ENCODE measurements around the gene STRBP. TPM values are rescaled to one million over a fixed set of nuclear protein-coding genes. Genes with fewer than 3 reads are reported as not detected.
A peak's percentile ranks its signal among the peaks of the same experiment; 100 is the strongest.
"Not testable (repeated sequence)": the region's sequence is repeated elsewhere in the genome, so short reads cannot be mapped to it uniquely, and the experiment has no call there.

Gene STRBP
- 10 to 100 TPM; 20.4 to 22.6 TPM for total RNA-seq

GRCh38 chr9:123268465-123269259 is at the start of gene STRBP:
TSS of gene STRBP (minus strand) at chr9:123268586. CDS start at chr9:123184134, 84,452 bp downstream.
- POLR2A ChIA-PET = interaction anchor here (0.6 to 1.9 kb wide), 3 partner anchors 43 to 70 kb away, joined by 3 to 7 read pairs (median 6); no protein-coding TSS in a partner anchor
- Mint-ChIP-seq H3K9me3 (no peaks in the 10 kb centered on the region), H3K4me1 (peaks cover 19% of the 10 kb centered on the region), H3K4me3 (peak within 1 kb of the TSS; percentile 71), H3K27me3 (peaks cover 4% of the 10 kb centered on the region), H3K36me3 (ENCODE audit: low read depth) (no peaks in the 10 kb centered on the region), H3K27ac (no peak within 1 kb of the TSS)
- CTCF ChIA-PET = interaction anchor here (0.7 to 1.8 kb wide), 5 partner anchors 12 to 81 kb away, joined by 3 to 9 read pairs (median 4); no protein-coding TSS in a partner anchor
- DNase-seq = peak; percentile 92

GRCh38 chr9:123316053-123316718 is 47.8 kb upstream of the STRBP start:
- H3K27me3 Mint-ChIP-seq = no peaks in the 10 kb centered on the region
- POLR2A ChIA-PET = no interaction called here

GRCh38 chr9:123315635-123316034 is 47.2 kb upstream of the STRBP start:
- H3K27ac Mint-ChIP-seq = no peak overlapping the region
- no peaks in the 10 kb centered on the region for H3K27me3 Mint-ChIP-seq
- H3K36me3 Mint-ChIP-seq (ENCODE audit: low read depth) = no peaks in the 10 kb centered on the region
- no peak for DNase-seq
- H3K4me3 Mint-ChIP-seq = no peak overlapping the region
- ChIA-PET POLR2A (interaction anchor here (2.0 kb wide), 1 partner anchor 11 kb away, joined by 5 read pairs; no protein-coding TSS in a partner anchor), CTCF (no interaction called here)
- peaks cover 24% of the 10 kb centered on the region for H3K4me1 Mint-ChIP-seq
- H3K9me3 Mint-ChIP-seq = no peaks in the 10 kb centered on the region

More at GRCh38 chr9:123316053-123316718, 47.8 kb upstream of the STRBP start:
- peaks cover 25% of the 10 kb centered on the region for H3K4me1 Mint-ChIP-seq
- no peaks in the 10 kb centered on the region for H3K36me3 Mint-ChIP-seq (ENCODE audit: low read depth)
- no peaks in the 10 kb centered on the region for H3K9me3 Mint-ChIP-seq
- no peak for DNase-seq
- CTCF ChIA-PET = no interaction called here
- H3K27ac Mint-ChIP-seq = no peak overlapping the region
- no peak overlapping the region for H3K4me3 Mint-ChIP-seq

- Mint-ChIP-seq H3K4me1 (peaks cover 20% of the 10 kb centered on the region), H3K27ac (no peak overlapping the region), H3K36me3 (ENCODE audit: low read depth) (no peaks in the 10 kb centered on the region), H3K9me3 (no peaks in the 10 kb centered on the region), H3K27me3 (no peaks in the 10 kb centered on the region), H3K4me3 (no peak overlapping the region)
- POLR2A ChIA-PET = interaction anchor here (0.5 to 2.0 kb wide), 3 partner anchors 10 to 532 kb away, joined by 3 to 5 read pairs (median 3); no protein-coding TSS in a partner anchor
- no peak for DNase-seq
- CTCF ChIA-PET = interaction anchor here (1.2 kb wide), 1 partner anchor 35 kb away, joined by 4 read pairs; no protein-coding TSS in a partner anchor
These were observed 46.2 kb upstream of the STRBP start for GRCh38 chr9:123314617-123315016.

- DNase-seq = no peak
- Mint-ChIP-seq H3K9me3 (no peaks in the 10 kb centered on the region), H3K4me1 (peaks cover 4% of the 10 kb centered on the region), H3K4me3 (no peak overlapping the region), H3K36me3 (ENCODE audit: low read depth) (no peaks in the 10 kb centered on the region), H3K27ac (no peak overlapping the region), H3K27me3 (no peaks in the 10 kb centered on the region)
- ChIA-PET CTCF (interaction anchor here (1.3 kb wide), 1 partner anchor 11 kb away, joined by 4 read pairs; no protein-coding TSS in a partner anchor), POLR2A (no interaction called here)
These were observed 44.0 kb upstream of the STRBP start for GRCh38 chr9:123312306-123312877.

- Mint-ChIP-seq H3K4me3 (no peak overlapping the region), H3K9me3 (no peaks in the 10 kb centered on the region), H3K27ac (no peak overlapping the region), H3K27me3 (peaks cover 2% of the 10 kb centered on the region), H3K4me1 (no peaks in the 10 kb centered on the region), H3K36me3 (ENCODE audit: low read depth) (no peaks in the 10 kb centered on the region)
- POLR2A ChIA-PET = no interaction called here
- CTCF ChIA-PET = no interaction called here
- DNase-seq = no peak
These were observed 42.9 kb upstream of the STRBP start for GRCh38 chr9:123311250-123311752.

GRCh38 chr9:123310551-123311249 is 42.3 kb upstream of the STRBP start:
- Mint-ChIP-seq H3K9me3 (no peaks in the 10 kb centered on the region), H3K4me1 (no peaks in the 10 kb centered on the region), H3K27me3 (peaks cover 2% of the 10 kb centered on the region), H3K4me3 (no peak overlapping the region), H3K36me3 (ENCODE audit: low read depth) (no peaks in the 10 kb centered on the region), H3K27ac (no peak overlapping the region)
- CTCF ChIA-PET = no interaction called here
- no peak for DNase-seq
- POLR2A ChIA-PET = no interaction called here

- H3K4me1 Mint-ChIP-seq = peaks cover 7% of the 10 kb centered on the region
- no peak overlapping the region for H3K27ac Mint-ChIP-seq
- no peaks in the 10 kb centered on the region for H3K36me3 Mint-ChIP-seq (ENCODE audit: low read depth)
- no peak for DNase-seq
- H3K4me3 Mint-ChIP-seq = no peak overlapping the region
- ChIA-PET CTCF (no interaction called here), POLR2A (no interaction called here)
- H3K9me3 Mint-ChIP-seq = no peaks in the 10 kb centered on the region
- peaks cover 2% of the 10 kb centered on the region for H3K27me3 Mint-ChIP-seq
These were observed 41.2 kb upstream of the STRBP start for GRCh38 chr9:123309611-123310010.

GRCh38 chr9:123305879-123306278 is 37.5 kb upstream of the STRBP start:
- H3K27ac Mint-ChIP-seq = no peak overlapping the region
- POLR2A ChIA-PET = no interaction called here
- no peaks in the 10 kb centered on the region for H3K9me3 Mint-ChIP-seq
- no peaks in the 10 kb centered on the region for H3K36me3 Mint-ChIP-seq (ENCODE audit: low read depth)
- H3K4me1 Mint-ChIP-seq = peaks cover 18% of the 10 kb centered on the region
- no peak for DNase-seq
- no peak overlapping the region for H3K4me3 Mint-ChIP-seq
- CTCF ChIA-PET = interaction anchor here (2.7 kb wide), 1 partner anchor 43 kb away, joined by 6 read pairs; no protein-coding TSS in a partner anchor
- H3K27me3 Mint-ChIP-seq = peaks cover 5% of the 10 kb centered on the region

- H3K4me1 Mint-ChIP-seq = peaks cover 18% of the 10 kb centered on the region
- no peak overlapping the region for H3K4me3 Mint-ChIP-seq
These were observed 35.9 kb upstream of the STRBP start for GRCh38 chr9:123304340-123304691.

GRCh38 chr9:123302348-123303214 is 34.2 kb upstream of the STRBP start:
- no peak for DNase-seq
- no peak overlapping the region for H3K27ac Mint-ChIP-seq
- no peak overlapping the region for H3K4me3 Mint-ChIP-seq
- H3K9me3 Mint-ChIP-seq = no peaks in the 10 kb centered on the region
- H3K27me3 Mint-ChIP-seq = peaks cover 7% of the 10 kb centered on the region
- ChIA-PET POLR2A (no interaction called here), CTCF (no interaction called here)
- H3K4me1 Mint-ChIP-seq = peaks cover 18% of the 10 kb centered on the region
- no peaks in the 10 kb centered on the region for H3K36me3 Mint-ChIP-seq (ENCODE audit: low read depth)

More at GRCh38 chr9:123304340-123304691, 35.9 kb upstream of the STRBP start:
- DNase-seq = no peak
- CTCF ChIA-PET = interaction anchor here (1.8 to 2.7 kb wide), 2 partner anchors 35 to 45 kb away, joined by 6 to 8 read pairs; no protein-coding TSS in a partner anchor
- Mint-ChIP-seq H3K27me3 (peaks cover 5% of the 10 kb centered on the region), H3K9me3 (no peaks in the 10 kb centered on the region), H3K36me3 (ENCODE audit: low read depth) (no peaks in the 10 kb centered on the region), H3K27ac (no peak overlapping the region)
- POLR2A ChIA-PET = interaction anchor here (1.0 to 1.2 kb wide), 2 partner anchors 10 to 35 kb away, joined by 4 to 5 read pairs; no protein-coding TSS in a partner anchor

GRCh38 chr9:123301936-123302335 is 33.5 kb upstream of the STRBP start:
- H3K27me3 Mint-ChIP-seq; H3K9me3 Mint-ChIP-seq; POLR2A ChIA-PET; H3K36me3 Mint-ChIP-seq (ENCODE audit: low read depth); H3K4me3 Mint-ChIP-seq; DNase-seq; H3K27ac Mint-ChIP-seq; CTCF ChIA-PET: not testable (repeated sequence)
- H3K4me1 Mint-ChIP-seq = peaks cover 18% of the 10 kb centered on the region

Data from activated CD4-positive, alpha-beta memory T cell treated with anti-CD3 and anti-CD28 coated beads, Interleukin-2, amount 10 ng/mL, durations not matched to agents 7 days and 5 days (primary cell).